ENCODE measurements around the gene EXOSC10. TPM values are rescaled to one million over a fixed set of nuclear protein-coding genes. Genes with fewer than 3 reads are reported as not detected.
"Not testable (repeated sequence)": the region's sequence is repeated elsewhere in the genome, so short reads cannot be mapped to it uniquely, and the experiment has no call there.

The EXOSC10 gene
- total and polyA plus RNA-seq, 8 donors, result 15.1 to 118 (median 34.3) TPM

DNA sequence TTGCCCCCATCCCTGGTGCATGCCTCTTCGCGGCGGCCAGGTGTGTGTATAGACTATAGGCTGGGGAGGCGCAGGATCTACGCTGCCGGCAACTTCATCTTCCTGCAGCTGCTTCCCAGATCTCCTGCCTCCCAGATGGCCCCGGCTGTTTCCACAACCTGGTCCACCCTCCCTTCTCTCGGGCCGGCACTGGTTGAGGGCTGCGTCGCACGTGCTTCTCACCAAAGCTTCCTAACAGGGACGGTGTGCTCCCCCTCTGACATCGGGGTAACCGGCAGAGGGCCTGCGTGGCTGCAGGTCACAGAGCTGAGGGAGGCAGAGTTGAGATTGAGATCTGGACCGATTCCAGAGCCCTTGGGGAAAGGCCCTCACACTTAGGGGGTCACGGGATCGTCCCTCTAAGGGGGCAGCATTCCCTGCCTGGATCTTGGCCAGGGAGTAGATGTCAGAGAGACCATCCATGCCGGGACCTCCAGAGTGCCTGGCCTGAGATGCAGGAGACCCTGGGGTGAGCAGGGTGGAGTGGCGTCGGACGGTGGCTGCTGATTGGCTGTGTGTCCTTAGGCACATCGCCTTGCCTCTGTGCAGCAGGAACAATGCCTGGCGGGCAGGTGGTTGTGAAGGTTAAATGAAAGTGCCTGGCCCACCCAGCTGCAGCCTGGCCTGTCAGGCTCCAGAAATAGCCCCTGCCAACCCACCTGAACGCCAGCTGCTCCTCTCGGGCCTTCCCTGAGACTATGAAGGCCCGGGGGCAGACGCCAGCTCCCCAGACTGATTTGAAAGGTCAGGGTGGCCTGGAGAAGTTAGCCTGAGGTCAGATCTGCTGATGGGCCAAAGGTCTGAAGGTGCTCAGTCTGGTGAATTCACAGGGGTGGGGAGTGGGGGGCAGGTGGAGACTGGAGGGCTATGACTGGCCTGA is 46.6 kb downstream of the EXOSC10 start:
- TF ChIP-seq POLR2AphosphoS5 (IDR thresholded peaks at IDR 0.05) (peak in 1 of 3 donors; percentile 27), EP300 (IDR thresholded peaks at IDR 0.05) (no peak)
- intact Hi-C loops (cut with DNase I; ENCODE audit: low total_unique reads), result no loop called here
- Histone ChIP-seq H3K4me3 (no peak overlapping the region), H3K27ac (no peak overlapping the region), H3K36me3 (peaks cover 19 to 43% (median 41%) of the 10 kb centered on the region in 4 donors), H3K9me3 (no peaks in the 10 kb centered on the region), H3K27me3 (peaks cover 0 to 11% (median 0%) of the 10 kb centered on the region in 3 donors), H3K4me1 (peaks cover 0 to 13% (median 7%) of the 10 kb centered on the region in 4 donors)
- peak in 1 of 2 donors; percentile 55 for DNase-seq
- WGBS, 5 donors, result 18 to 37% (median 22%) methylated on average over 22 to 29 of the region's 29 CpGs

DNA sequence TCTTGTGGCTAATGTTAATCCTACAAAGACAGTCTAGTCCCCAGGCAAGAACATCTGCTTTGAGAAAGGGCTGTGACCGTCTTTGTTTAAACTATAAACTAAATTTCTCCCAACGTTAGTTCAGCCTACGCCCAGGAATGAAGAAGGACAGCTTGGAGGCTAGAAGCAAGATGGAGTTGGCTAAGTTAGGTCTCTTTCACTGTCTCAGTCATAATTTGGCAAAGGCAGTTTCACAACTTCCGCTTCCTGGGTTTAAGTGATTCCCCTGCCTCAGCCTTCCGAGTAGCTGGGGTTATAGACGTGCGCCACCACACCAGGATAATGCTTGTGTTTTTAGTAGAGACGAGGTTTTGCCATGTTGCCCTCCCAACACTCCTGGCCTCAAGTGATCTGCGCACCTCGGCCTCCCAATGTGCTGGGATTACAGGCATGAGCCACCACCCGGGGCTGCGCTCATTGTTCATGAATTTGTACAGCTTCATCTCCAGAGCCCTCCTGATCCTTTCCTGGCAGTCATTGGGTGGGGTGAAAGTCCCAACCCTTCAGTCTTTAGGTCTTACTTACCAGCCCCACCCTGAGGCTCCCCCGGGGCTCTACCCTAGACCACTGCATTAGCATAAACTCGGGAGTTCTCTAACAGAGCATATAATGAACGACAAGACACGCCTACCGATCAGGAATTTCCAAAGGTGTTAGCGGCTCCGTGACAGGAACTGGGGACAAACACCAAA is 47.7 kb downstream of the EXOSC10 start:
- TF ChIP-seq EP300 (IDR thresholded peaks at IDR 0.05), result no peak
- TF ChIP-seq POLR2AphosphoS5 (IDR thresholded peaks at IDR 0.05), result no peak
- TF ChIP-seq POLR2A (IDR thresholded peaks at IDR 0.05), result no peak
- TF ChIP-seq, protein P1, sequence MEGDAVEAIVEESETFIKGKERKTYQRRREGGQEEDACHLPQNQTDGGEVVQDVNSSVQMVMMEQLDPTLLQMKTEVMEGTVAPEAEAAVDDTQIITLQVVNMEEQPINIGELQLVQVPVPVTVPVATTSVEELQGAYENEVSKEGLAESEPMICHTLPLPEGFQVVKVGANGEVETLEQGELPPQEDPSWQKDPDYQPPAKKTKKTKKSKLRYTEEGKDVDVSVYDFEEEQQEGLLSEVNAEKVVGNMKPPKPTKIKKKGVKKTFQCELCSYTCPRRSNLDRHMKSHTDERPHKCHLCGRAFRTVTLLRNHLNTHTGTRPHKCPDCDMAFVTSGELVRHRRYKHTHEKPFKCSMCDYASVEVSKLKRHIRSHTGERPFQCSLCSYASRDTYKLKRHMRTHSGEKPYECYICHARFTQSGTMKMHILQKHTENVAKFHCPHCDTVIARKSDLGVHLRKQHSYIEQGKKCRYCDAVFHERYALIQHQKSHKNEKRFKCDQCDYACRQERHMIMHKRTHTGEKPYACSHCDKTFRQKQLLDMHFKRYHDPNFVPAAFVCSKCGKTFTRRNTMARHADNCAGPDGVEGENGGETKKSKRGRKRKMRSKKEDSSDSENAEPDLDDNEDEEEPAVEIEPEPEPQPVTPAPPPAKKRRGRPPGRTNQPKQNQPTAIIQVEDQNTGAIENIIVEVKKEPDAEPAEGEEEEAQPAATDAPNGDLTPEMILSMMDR (IDR thresholded peaks at IDR 0.05), result no peak

DNA sequence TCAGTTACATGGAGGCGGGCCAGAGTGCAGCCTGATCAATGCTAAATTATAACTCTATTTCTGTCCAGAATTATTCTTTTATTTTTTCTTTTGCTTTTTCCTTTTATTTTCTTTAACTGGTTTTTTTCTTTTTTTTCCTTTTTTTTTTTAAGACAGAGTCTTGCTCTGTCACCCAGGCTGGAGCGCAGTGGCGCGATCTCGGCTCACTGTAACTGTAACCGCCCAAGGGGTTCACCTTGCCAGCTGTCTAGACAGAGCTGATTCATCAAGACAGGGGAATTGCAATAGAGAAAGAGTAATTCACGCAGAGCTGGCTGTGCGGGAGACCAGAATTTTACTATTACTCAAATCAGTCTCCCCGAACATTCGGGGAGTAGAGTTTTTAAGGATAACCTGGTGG is 48.5 kb downstream of the EXOSC10 start:
- H3K4me3 ChIP-seq; intact Hi-C loops (cut with DNase I; ENCODE audit: low total_unique reads); H3K27ac ChIP-seq; H3K9me3 ChIP-seq; DNase-seq: not testable (repeated sequence)
- peaks cover 17 to 23% (median 22%) of the 10 kb centered on the region in 4 donors for H3K36me3 ChIP-seq
- peaks cover 0 to 11% (median 0%) of the 10 kb centered on the region in 3 donors for H3K27me3 ChIP-seq
- H3K4me1 ChIP-seq, result peaks cover 0 to 13% (median 5%) of the 10 kb centered on the region in 4 donors
- 82 to 94% (median 89%) methylated on average over 10 of the region's 10 CpGs for WGBS, 5 donors

More for the DNA sequence above, 47.7 kb downstream of the EXOSC10 start:
- no peak overlapping the region for H3K27ac ChIP-seq
- intact Hi-C loops (cut with DNase I; ENCODE audit: low total_unique reads), result no loop called here
- H3K4me1 ChIP-seq, result peaks cover 0 to 13% (median 5%) of the 10 kb centered on the region in 4 donors
- WGBS, 5 donors, result 41 to 48% (median 44%) methylated on average over 17 to 19 of the region's 19 CpGs
- H3K36me3 ChIP-seq, result peaks cover 19 to 31% (median 30%) of the 10 kb centered on the region in 4 donors
- peaks cover 0 to 11% (median 0%) of the 10 kb centered on the region in 3 donors for H3K27me3 ChIP-seq
- H3K9me3 ChIP-seq, result no peaks in the 10 kb centered on the region
- no peak for DNase-seq
- H3K4me3 ChIP-seq, result no peak overlapping the region

DNA sequence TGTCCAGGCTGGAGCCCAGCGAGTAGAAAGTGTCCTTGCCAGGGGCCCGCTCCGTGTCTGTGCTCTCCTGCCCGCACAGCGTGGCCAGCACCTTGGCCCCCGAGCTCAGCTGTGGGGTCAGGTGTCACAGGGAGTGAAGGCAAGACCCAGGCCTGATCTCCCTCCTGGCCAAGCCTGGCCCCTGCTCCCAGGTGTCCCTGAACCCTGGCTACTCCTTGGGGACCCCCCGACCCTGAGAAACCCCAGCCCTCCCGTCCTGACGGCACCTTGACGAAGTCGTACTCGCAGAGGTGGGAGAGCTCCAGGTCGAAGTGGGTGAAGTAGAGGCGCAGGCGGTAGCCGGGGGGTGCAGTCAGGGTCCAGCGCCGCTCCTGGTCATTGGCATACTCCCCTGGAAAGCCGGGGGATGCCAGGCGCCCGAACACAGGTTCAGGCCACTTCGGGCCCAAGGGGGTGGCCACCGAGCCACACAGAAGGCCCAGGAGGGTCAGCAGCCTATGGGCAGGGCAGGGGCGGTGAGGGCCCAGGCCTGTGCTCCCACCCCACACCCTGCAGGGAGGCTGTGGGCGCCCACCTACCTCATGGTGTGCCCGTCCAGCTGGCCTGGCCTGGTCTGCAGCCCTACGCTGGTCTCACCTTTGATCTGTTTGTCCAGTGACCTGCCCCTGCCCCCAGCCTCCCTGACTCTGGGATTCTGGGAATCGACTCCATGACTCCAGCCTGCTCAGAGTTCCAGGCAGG is 52.9 kb downstream of the EXOSC10 start, which contains the start of gene MASP2:
Gene MASP2, minus strand, starts transcription at position 615 of the 741 bp plus-strand sequence. Its CDS starts 32 bp downstream, at position 583.
- Histone ChIP-seq H3K4me3 (no peak within 1 kb of the TSS), H3K36me3 (no peaks in the 10 kb centered on the region), H3K27ac (no peak within 1 kb of the TSS), H3K9me3 (no peaks in the 10 kb centered on the region), H3K27me3 (peaks cover 0 to 8% (median 0%) of the 10 kb centered on the region in 3 donors), H3K4me1 (peaks cover 0 to 3% (median 1%) of the 10 kb centered on the region in 4 donors)
- no peak for DNase-seq
- WGBS, 5 donors, result 85 to 91% (median 88%) methylated on average over 15 to 28 of the region's 28 CpGs
- intact Hi-C loops (cut with DNase I; ENCODE audit: low total_unique reads), result no loop called here
- no peak for TF ChIP-seq POLR2AphosphoS5 (IDR thresholded peaks at IDR 0.05)

DNA sequence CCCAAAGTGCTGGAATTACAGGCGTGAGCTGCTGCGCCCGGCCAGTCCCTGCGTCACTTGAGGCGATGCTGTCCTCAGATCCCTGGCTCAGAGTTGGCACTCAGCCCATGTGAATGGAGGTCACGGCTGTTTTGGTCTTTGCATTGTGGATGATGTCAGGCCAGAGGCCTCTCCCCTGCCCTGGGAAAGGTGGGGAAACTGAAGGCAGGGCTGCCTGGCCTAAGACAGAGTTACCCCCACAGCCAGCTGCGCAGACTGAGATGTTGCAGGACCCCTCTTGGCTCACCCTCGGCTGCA is 53.5 kb downstream of the EXOSC10 start:
- intact Hi-C loops (cut with DNase I; ENCODE audit: low total_unique reads), result no loop called here
- DNase-seq, result peak in 1 of 2 donors; percentile 36
- TF ChIP-seq POLR2AphosphoS5 (IDR thresholded peaks at IDR 0.05) (no peak), EP300 (IDR thresholded peaks at IDR 0.05) (no peak), POLR2A (IDR thresholded peaks at IDR 0.05) (no peak)
- TF ChIP-seq, protein P1 (IDR thresholded peaks at IDR 0.05), result no peak
- 67 to 90% (median 79%) methylated on average over 7 to 8 of the region's 8 CpGs for WGBS, 5 donors
- Histone ChIP-seq H3K36me3 (no peaks in the 10 kb centered on the region), H3K27me3 (peaks cover 0 to 8% (median 0%) of the 10 kb centered on the region in 3 donors), H3K27ac (no peak overlapping the region), H3K4me3 (no peak overlapping the region), H3K4me1 (peaks cover 0 to 3% (median 1%) of the 10 kb centered on the region in 4 donors), H3K9me3 (no peaks in the 10 kb centered on the region)

Measured in stomach (tissue), 9 donors.